HG03159 (cell line): Measurements from ENCODE around the gene TMEM232.
"Not testable (repeated sequence)": the region's sequence is repeated elsewhere in the genome, so short reads cannot be mapped to it uniquely, and the experiment has no call there.

Experiments used
- ATAC-seq: cut with Tn5 transposase; IDR thresholded peaks from one replicate; pipeline ENCODE4 v1.9.1; 2021; ENCODE audit warnings: mild to moderate bottlenecking, moderate library complexity; ENCODE audit not compliant: unreplicated experiment

The TMEM232 gene

GRCh38 chr5:110716247-110717245 lies 9.9 kb downstream of the TMEM232 start:
- peak; percentile 65 for ATAC-seq

DNA sequence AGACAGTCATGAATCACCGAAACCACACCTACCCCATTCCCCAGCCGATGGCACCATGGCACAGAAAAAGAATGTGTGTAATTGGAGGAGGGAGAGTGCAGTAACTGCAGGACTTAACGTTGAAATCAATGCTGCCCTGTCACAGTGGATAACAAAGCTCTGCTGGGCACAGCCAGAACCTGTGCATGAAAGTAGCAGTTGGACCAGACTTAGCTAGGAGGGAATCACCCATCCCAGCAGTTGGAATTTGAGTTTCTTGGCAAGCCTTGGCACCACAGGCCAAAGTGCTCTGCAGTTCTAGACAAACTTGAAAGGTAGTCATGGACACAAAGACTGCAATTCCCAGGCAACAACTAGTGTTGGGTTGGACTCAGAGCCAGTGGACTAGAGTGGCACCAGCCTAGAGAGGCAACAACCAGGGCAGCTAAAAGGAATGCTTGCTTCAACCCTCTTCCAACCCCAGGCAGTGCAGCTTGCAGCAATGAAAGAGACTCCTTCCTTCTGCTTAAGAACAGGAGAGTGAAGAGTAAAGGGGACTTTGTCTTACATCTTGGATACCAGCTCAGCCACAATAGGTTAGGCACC lies 19.1 kb downstream of the TMEM232 start:
- no peak for ATAC-seq

- no peak for ATAC-seq
Measured at GRCh38 chr5:110705349-110705748, 21.1 kb downstream of the TMEM232 start.

DNA sequence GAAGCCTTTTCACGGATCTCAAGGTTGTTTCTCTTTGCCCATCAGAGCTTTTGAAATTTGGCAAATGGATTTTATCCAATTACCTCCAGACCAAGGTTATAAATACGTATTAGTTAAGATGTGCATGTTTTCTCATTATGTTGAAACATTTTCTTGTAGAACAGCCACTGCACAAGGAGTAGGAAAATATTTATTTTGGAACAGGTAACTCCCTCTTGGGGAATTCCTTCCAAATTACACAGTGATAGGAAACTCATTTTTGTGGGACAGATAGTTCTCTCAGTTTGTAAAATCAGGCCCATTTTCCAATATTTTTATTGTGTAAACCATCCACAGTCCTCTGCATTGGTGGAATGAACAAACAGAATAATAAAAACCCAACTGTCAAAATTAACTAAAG lies 23.0 kb downstream of the TMEM232 start:
- no peak for ATAC-seq

GRCh38 chr5:110702704-110703103 lies 23.8 kb downstream of the TMEM232 start:
- ATAC-seq, result no peak

DNA sequence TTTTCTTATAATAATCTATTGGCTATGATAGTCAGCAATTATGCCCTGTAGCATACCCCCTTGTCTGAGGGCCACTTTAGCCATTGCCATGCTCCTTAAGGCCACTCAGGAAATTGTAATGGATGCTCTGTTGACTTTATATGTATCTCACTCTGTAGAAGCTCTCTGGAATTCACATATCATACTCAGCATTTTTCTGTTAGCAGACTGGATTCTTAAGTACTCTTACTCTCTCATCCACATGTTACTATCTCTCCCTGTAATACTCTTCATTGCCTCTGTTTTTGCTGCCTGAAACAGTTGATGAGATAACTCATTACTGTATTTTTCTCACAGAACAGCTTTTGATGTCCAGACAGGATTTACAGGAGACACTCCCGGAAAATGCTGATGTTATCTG lies 24.2 kb downstream of the TMEM232 start:
- no peak for ATAC-seq

- ATAC-seq, result not testable (repeated sequence)
Measured at GRCh38 chr5:110692669-110693068, 33.8 kb downstream of the TMEM232 start.

- not testable (repeated sequence) for ATAC-seq
Measured at GRCh38 chr5:110690587-110690986, 35.9 kb downstream of the TMEM232 start.

GRCh38 chr5:110687485-110687884 lies 39.0 kb downstream of the TMEM232 start:
- ATAC-seq, result no peak

GRCh38 chr5:110686270-110686669 lies 40.2 kb downstream of the TMEM232 start:
- ATAC-seq, result no peak

GRCh38 chr5:110681953-110682352 lies 44.5 kb downstream of the TMEM232 start:
- no peak for ATAC-seq

DNA sequence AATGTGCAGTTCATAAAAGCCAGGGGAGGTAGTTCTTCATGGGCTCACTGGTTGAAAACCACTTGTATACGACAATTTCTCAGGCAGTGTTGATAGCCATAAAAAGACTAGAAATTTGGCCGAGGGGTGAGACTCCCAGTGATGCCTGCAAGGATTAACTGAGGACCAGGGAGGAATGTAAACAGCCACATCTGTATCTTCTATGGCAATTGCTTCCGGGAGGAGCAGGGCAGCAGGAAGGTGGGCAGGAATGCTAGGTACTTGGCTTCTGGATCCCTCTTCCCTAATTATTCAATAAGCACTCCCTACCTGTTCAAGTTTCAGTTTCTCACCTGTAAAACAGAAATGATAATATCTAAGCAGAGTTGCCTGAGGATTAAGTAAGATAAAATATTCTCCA lies 45.4 kb downstream of the TMEM232 start:
- ATAC-seq, result no peak

- not testable (repeated sequence) for ATAC-seq
Measured at GRCh38 chr5:110676554-110676953, 49.9 kb downstream of the TMEM232 start.

GRCh38 chr5:110665184-110665726 lies 61.2 kb downstream of the TMEM232 start:
- ATAC-seq, result peak; percentile 43

- peak; percentile 95 for ATAC-seq
Measured at GRCh38 chr5:110663525-110663924, 62.9 kb downstream of the TMEM232 start.

DNA sequence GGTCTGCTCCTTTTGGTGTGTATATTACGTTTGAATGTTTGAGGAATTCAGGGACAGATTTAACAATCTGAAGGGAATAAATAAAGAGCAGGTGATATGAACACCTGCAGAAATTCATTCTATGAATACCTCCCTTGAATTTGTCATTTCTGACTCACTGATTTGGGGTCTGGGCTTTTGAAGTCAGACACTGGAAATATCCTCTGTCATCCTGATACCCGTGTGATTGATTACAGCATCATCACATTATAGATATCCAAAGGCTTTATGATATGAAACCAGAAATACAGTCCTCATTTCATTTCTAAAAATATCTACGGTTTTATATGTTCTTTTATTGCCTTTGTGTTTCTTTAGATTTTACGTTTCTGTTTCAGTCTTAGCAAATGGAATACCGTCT lies 68.5 kb downstream of the TMEM232 start:
- ATAC-seq, result no peak

DNA sequence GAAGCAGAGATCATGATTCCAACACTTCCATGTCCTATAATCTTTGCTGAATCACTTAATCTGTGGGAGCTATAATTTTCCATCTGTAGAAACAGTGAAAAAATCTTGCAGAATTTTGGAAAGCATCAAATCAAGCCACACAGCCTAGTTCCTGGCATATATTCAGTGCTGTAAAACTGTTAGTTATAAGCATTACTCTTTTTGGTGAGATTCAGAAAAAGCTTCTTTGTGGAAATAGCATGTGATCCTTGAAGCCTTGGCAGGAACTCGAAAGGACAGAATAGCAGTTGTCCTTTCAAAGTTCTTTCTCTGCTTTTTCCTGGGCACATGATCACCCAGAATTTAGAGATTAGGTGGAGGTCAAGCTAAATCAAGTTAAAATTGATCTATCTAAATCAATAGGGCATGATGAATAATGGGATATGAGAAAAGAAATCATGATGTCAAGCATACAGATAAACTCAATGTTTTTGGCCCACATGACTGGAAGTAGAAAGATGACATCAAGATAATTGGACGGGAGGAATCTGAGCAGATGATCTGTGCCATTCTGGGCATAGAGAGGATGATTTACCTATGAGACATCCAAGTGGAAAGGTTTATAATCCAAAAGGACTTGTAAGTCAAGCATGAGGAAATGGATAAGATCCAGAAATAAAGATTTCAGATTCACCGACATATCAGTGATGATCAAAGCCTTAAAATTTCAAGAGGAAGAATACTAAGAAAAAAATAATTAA lies 73.1 kb downstream of the TMEM232 start:
- ATAC-seq, result no peak

DNA sequence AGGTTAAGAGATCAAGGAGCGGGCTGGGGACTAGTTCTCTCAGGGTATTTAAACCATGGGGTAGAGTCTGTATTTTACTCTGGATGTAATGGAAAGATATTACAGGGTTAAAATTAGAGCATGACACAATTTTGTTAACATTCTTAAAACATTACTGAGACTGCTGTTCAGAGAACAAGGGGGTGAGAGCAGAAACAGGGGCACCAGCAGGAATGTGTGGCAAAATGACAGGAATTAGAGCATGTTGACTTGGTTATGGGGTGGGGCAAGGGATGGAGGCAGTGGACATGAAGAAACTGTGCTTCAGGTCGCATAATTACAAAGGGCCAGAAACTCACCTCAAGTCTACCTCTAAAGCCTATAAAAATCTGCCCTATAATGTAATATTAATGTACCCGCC lies 75.0 kb downstream of the TMEM232 start:
- ATAC-seq, result no peak

DNA sequence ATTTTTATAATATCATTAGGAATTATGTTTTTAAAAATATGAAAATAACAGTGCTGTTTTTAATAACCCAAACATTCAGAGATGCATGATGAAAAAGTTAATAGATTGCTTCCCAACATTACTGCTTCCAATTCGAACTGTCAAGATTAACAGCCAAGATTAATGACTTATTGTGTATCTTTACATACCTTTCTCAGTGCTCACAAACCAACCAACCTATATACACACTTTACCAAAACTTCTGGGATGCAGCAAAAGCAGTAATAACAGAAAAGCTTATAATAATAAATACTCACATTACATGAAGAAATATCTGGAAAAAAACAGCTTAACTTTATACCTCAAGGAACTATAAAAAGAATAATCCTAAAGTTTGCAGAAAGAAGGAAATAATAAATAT lies 82.1 kb downstream of the TMEM232 start:
- ATAC-seq, result no peak

GRCh38 chr5:110638970-110639902 lies 87.2 kb downstream of the TMEM232 start:
- no peak for ATAC-seq
